Measurements from ENCODE around the gene CBL. TPM values are rescaled to one million over a fixed set of nuclear protein-coding genes. Genes with fewer than 3 reads are reported as not detected.

Gene CBL
- total and polyA plus RNA-seq, 10 of the 15 experiments (the other 5 are each of a cell fraction or from before 2014, with no cell fraction given): 3.9 to 27.1 (median 9.5) TPM

GRCh38 chr11:119351232-119351631 lies 145.1 kb downstream of the CBL start (continued):
- TF ChIP-seq, protein P1, sequence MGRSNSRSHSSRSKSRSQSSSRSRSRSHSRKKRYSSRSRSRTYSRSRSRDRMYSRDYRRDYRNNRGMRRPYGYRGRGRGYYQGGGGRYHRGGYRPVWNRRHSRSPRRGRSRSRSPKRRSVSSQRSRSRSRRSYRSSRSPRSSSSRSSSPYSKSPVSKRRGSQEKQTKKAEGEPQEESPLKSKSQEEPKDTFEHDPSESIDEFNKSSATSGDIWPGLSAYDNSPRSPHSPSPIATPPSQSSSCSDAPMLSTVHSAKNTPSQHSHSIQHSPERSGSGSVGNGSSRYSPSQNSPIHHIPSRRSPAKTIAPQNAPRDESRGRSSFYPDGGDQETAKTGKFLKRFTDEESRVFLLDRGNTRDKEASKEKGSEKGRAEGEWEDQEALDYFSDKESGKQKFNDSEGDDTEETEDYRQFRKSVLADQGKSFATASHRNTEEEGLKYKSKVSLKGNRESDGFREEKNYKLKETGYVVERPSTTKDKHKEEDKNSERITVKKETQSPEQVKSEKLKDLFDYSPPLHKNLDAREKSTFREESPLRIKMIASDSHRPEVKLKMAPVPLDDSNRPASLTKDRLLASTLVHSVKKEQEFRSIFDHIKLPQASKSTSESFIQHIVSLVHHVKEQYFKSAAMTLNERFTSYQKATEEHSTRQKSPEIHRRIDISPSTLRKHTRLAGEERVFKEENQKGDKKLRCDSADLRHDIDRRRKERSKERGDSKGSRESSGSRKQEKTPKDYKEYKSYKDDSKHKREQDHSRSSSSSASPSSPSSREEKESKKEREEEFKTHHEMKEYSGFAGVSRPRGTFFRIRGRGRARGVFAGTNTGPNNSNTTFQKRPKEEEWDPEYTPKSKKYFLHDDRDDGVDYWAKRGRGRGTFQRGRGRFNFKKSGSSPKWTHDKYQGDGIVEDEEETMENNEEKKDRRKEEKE (IDR thresholded peaks at IDR 0.05): no peak
- no peak for TF ChIP-seq RUNX3 (IDR thresholded peaks at IDR 0.05; ENCODE audit: low read length)

GRCh38 chr11:119352857-119353260 lies 146.7 kb downstream of the CBL start:
- Histone ChIP-seq H3K27me3 (replicated peaks in 1 of 2; ENCODE audit: control insufficient read depth in 2 of 2, insufficient read depth in 2 of 2, low read length in 1 of 2) (peaks cover 2 to 4% of the 10 kb centered on the region in 2 experiments; a peak in 3 of 4 replicates), H2AFZ (ENCODE audit: control insufficient read depth, low read depth, low read length) (no peak overlapping the region), H3K79me2 (ENCODE audit: control insufficient read depth, insufficient read depth, low read length) (no peaks in the 10 kb centered on the region), H4K20me1 (ENCODE audit: control insufficient read depth, insufficient read depth) (0 out of 2 replicates have a peak, but pooled peaks cover 1% of the 10 kb centered on the region), H3K9ac (ENCODE audit: control insufficient read depth, insufficient read depth, low read length) (no peak overlapping the region), H3K4me3 (no peak overlapping the region), H3K4me1 (ENCODE audit: control insufficient read depth, insufficient read depth, low read length) (peaks cover 3% of the 10 kb centered on the region; the same call in 1 of the 2 replicates), H3K36me3 (ENCODE audit: control insufficient read depth in 2 of 2, insufficient read depth in 2 of 2, low read length in 1 of 2) (no peaks in the 10 kb centered on the region), H3K9me3 (replicated peaks; ENCODE audit: control insufficient read depth, insufficient read depth, low read length) (no peaks in the 10 kb centered on the region), H3K27ac (ENCODE audit: control insufficient read depth, insufficient read depth) (no peak overlapping the region), H3K4me2 (ENCODE audit: control insufficient read depth, insufficient read depth) (no peak overlapping the region)
- ATAC-seq (no peak), FAIRE-seq (no peak), DNase-seq (ENCODE audit: low read depth, low spot score) (no peak)
- WGBS (ENCODE audit: insufficient coverage, insufficient replicate concordance, low lambda C conversion rate, missing lambda C conversion rate): 15% methylated on average over 4 of the region's 4 CpGs
- ChIA-PET POLR2A (no interaction called here), SMC1A (ENCODE audit: uncharacterized antibody, unreplicated experiment) (interaction anchor here (0.9 to 1.5 kb wide), 2 partner anchors 18 to 125 kb away, joined by 3 to 4 read pairs; no protein-coding TSS in a partner anchor), RAD21 (ENCODE audit: unreplicated experiment) (interaction anchor here (1.4 to 1.5 kb wide), 3 partner anchors 19 to 122 kb away, joined by 4 to 6 read pairs (median 5); no protein-coding TSS in a partner anchor), CTCF (interaction anchor here (1.0 to 4.5 kb wide), 7 partner anchors 9 to 122 kb away, joined by 3 to 19 read pairs (median 3); no protein-coding TSS in a partner anchor)
- TF ChIP-seq HDAC2 (IDR thresholded peaks at IDR 0.05) (no peak), PAX5 (IDR thresholded peaks at IDR 0.05; ENCODE audit: borderline replicate concordance, low read depth, low read length) (no peak), RELA (IDR thresholded peaks at IDR 0.05; ENCODE audit: borderline replicate concordance, partially characterized antibody) (no peak), ZNF622 (IDR thresholded peaks at IDR 0.05) (no peak), KDM1A (IDR thresholded peaks at IDR 0.05; ENCODE audit: borderline replicate concordance) (no peak), POU2F2 (IDR thresholded peaks at IDR 0.05; ENCODE audit: borderline replicate concordance, low read depth, low read length) (no peak), SPI1 (IDR thresholded peaks at IDR 0.05; ENCODE audit: borderline replicate concordance, insufficient read depth, low read depth, low read length) (no peak)
- no TSS peak for BruUV-seq (replicated peaks)
- intact Hi-C loops (cut with micrococcal nuclease; ENCODE audit: unreplicated experiment) (no loop called here), in situ Hi-C loops (cut with MboI) (no loop called here)

Data from GM12878 (cell line).